Osteoblast (primary cell): Measurements from ENCODE around the gene IARS2. TPM values are rescaled to one million over a fixed set of nuclear protein-coding genes. Genes with fewer than 3 reads are reported as not detected.

Experiments used
- DNase-seq: peaks from one replicate; pipeline ENCODE4 v3.0.0; 2011; ENCODE audit warnings: low spot score, mixed read lengths; ENCODE audit not compliant: insufficient read length; ENCODE audit errors: missing footprints
- H2AFZ ChIP-seq: 2 replicates; pipeline ENCODE4 v1.6.0; 2011; ENCODE audit warnings: mild to moderate bottlenecking, low read length
- H3K27ac ChIP-seq: 2 replicates; pipeline ENCODE4 v1.5.1; 2011; ENCODE audit warnings: mild to moderate bottlenecking, low read depth, low read length, moderate library complexity
- H3K27me3 ChIP-seq: 2 replicates; pipeline ENCODE4 v1.6.0; 2012; ENCODE audit warnings: mild to moderate bottlenecking, control low read depth, inconsistent platforms, low read length, moderate library complexity; ENCODE audit not compliant: insufficient read depth
- H3K36me3 ChIP-seq: 2 replicates; pipeline ENCODE4 v1.5.1; 2011; ENCODE audit warnings: mild to moderate bottlenecking, low read length, control low read depth, moderate library complexity; ENCODE audit not compliant: insufficient read depth
- H3K4me1 ChIP-seq: 2 replicates; pipeline ENCODE4 v1.5.1; 2011; ENCODE audit warnings: mild to moderate bottlenecking, low read length, control low read depth, moderate library complexity; ENCODE audit not compliant: insufficient read depth
- H3K4me2 ChIP-seq: 2 replicates; pipeline ENCODE4 v1.6.0; 2011; ENCODE audit warnings: mild to moderate bottlenecking, low read length; ENCODE audit not compliant: insufficient read depth
- H3K4me3 ChIP-seq: fragments of 200-600 bp; sonication (generic); 3 replicates; pipeline ENCODE4 v1.5.1; 2012; ENCODE audit warnings: mild to moderate bottlenecking, low read length, inconsistent platforms; ENCODE audit not compliant: insufficient read depth
- H3K79me2 ChIP-seq: 2 replicates; pipeline ENCODE4 v1.6.0; 2012; ENCODE audit warnings: mild to moderate bottlenecking, low read length, control low read depth, inconsistent platforms; ENCODE audit not compliant: insufficient read depth
- H3K9me3 ChIP-seq: 2 replicates; pipeline ENCODE4 v1.5.1; 2011; ENCODE audit warnings: low read depth, low read length, control low read depth
- H4K20me1 ChIP-seq: 2 replicates; pipeline ENCODE4 v1.6.0; 2012; ENCODE audit warnings: mild to moderate bottlenecking, low read length, control low read depth; ENCODE audit not compliant: insufficient read depth
- total RNA-seq: library from RNA; depleted of rRNA; stranded (reverse); fragments of >200 nt; gene quantifications from 2 replicates; pipeline ENCODE4 v1.2.3, GENCODE V29; 2012
- TF ChIP-seq, protein P1 (sequence below): IDR thresholded peaks from 2 replicates; pipeline ENCODE4 v1.5.1; 2011; ENCODE audit warnings: mild to moderate bottlenecking, low read depth, low read length, moderate library complexity; ENCODE audit errors: extremely low read depth

IARS2 gene
- total RNA-seq, 1 donor, result 79.3 TPM

DNA sequence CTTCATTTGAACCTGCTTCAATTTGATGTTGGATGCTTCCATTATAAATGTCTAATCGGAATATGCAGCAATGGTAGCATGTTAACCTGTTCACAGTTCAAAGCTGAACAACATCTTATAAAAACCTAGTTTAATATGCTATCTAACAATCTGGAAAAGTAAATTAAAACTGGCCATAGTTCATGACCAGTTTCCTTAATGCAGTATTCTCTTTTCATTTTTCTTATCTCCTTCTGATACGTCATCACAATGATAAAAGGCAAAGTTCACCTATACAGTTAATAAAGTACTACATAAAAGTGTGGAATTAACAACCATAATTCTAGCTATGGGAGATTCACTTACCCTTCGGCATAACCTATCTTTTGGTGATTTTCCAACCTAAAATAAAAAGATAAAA, 65.1 kb downstream of the IARS2 start:
- Histone ChIP-seq H3K4me2 (no peak overlapping the region), H3K9me3 (no peaks in the 10 kb centered on the region), H3K27me3 (no peaks in the 10 kb centered on the region), H3K79me2 (no peaks in the 10 kb centered on the region), H4K20me1 (no peaks in the 10 kb centered on the region), H3K36me3 (peaks cover 53% of the 10 kb centered on the region), H3K27ac (no peak overlapping the region), H3K4me3 (no peak overlapping the region), H2AFZ (no peak overlapping the region), H3K4me1 (no peaks in the 10 kb centered on the region)
- TF ChIP-seq, protein P1, sequence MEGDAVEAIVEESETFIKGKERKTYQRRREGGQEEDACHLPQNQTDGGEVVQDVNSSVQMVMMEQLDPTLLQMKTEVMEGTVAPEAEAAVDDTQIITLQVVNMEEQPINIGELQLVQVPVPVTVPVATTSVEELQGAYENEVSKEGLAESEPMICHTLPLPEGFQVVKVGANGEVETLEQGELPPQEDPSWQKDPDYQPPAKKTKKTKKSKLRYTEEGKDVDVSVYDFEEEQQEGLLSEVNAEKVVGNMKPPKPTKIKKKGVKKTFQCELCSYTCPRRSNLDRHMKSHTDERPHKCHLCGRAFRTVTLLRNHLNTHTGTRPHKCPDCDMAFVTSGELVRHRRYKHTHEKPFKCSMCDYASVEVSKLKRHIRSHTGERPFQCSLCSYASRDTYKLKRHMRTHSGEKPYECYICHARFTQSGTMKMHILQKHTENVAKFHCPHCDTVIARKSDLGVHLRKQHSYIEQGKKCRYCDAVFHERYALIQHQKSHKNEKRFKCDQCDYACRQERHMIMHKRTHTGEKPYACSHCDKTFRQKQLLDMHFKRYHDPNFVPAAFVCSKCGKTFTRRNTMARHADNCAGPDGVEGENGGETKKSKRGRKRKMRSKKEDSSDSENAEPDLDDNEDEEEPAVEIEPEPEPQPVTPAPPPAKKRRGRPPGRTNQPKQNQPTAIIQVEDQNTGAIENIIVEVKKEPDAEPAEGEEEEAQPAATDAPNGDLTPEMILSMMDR, result no peak
- DNase-seq, result no peak

DNA sequence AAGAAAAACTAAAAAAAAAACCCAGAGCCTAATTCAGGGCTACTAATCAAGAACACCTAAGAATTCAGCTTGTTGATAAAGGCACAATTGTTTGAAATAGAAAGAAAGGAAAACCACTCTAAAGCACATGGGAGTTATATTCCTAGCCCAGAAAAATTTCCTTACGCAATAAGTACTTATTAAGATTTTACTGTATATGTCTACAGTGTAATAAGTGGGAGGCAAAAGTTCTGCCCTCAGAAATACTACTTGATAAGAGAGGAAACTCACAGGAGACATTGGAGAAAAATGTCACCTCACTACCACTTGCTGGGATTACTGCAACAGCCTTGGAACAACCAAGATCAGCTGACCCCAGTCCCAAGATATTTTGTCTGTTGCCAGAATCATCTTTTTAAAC, 66.1 kb downstream of the IARS2 start:
- H4K20me1 ChIP-seq, result no peaks in the 10 kb centered on the region
- peaks cover 53% of the 10 kb centered on the region for H3K36me3 ChIP-seq
- TF ChIP-seq, protein P1, result no peak
- no peak overlapping the region for H2AFZ ChIP-seq
- no peak overlapping the region for H3K4me3 ChIP-seq
- H3K4me2 ChIP-seq, result no peak overlapping the region
- H3K4me1 ChIP-seq, result no peaks in the 10 kb centered on the region
- no peaks in the 10 kb centered on the region for H3K79me2 ChIP-seq
- no peak overlapping the region for H3K27ac ChIP-seq
- H3K27me3 ChIP-seq, result no peaks in the 10 kb centered on the region
- DNase-seq, result no peak
- no peaks in the 10 kb centered on the region for H3K9me3 ChIP-seq

DNA sequence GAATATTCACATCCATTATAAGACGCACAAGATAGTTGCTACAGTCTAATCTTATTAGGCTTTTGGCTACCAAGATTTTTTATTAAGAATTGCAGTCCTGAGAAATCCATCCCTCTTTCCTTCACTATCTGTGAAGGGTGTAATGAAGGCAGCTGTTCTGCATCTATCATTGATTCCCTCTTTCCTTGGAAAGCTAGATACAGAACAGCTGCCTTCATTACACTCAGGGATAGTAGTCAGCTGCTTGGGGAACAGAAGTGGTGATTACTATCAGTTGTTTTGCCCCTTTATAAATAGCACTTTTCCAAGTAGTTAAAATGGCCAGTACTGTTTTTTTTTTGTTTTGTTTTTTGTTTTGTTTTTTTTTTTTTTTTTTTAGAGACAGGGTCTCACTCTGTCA, 70.2 kb downstream of the IARS2 start:
- TF ChIP-seq, protein P1, result no peak
- Histone ChIP-seq H3K4me2 (no peak overlapping the region), H3K4me3 (no peak overlapping the region), H3K36me3 (peaks cover 48% of the 10 kb centered on the region), H3K27me3 (no peaks in the 10 kb centered on the region), H2AFZ (no peak overlapping the region), H4K20me1 (no peaks in the 10 kb centered on the region), H3K27ac (no peak overlapping the region), H3K9me3 (no peaks in the 10 kb centered on the region), H3K4me1 (no peaks in the 10 kb centered on the region), H3K79me2 (no peaks in the 10 kb centered on the region)
- no peak for DNase-seq

DNA sequence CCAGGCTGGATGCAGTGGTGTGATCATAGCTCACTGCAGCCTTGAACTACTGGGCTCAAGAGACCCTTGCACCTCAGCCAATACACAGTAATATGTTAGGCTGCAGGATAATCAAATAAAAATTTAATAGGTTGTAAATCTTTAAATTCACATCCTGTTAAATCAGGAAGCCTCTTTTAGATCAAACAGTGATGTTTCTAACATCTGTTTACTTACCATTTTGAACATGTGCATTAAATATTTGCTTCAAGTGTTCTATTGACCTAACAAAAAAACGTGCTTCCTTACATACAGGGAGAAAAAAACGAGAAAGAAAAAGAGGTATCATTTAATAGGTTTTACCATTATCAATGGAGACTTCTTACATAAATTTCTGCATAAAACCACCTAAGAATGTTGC, 70.6 kb downstream of the IARS2 start:
- no peaks in the 10 kb centered on the region for H4K20me1 ChIP-seq
- no peak overlapping the region for H3K27ac ChIP-seq
- TF ChIP-seq, protein P1, result no peak
- no peaks in the 10 kb centered on the region for H3K4me1 ChIP-seq
- no peak overlapping the region for H3K4me2 ChIP-seq
- no peaks in the 10 kb centered on the region for H3K79me2 ChIP-seq
- no peaks in the 10 kb centered on the region for H3K9me3 ChIP-seq
- H3K4me3 ChIP-seq, result no peak overlapping the region
- DNase-seq, result no peak
- H2AFZ ChIP-seq, result no peak overlapping the region
- H3K27me3 ChIP-seq, result no peaks in the 10 kb centered on the region
- peaks cover 48% of the 10 kb centered on the region for H3K36me3 ChIP-seq
